OCI-LY3 (cell line): ENCODE results near the gene DHX9.

ENCODE experiments used
- H2AFZ ChIP-seq: fragments of 200-600, 300-600 bp; shearing (Covaris generic); 2 replicates; pipeline ENCODE4 v1.6.0; 2014; ENCODE audit warnings: antibody characterized with exemption, low read depth, low read length
- H3K27ac ChIP-seq: fragments of 200-600, 300-600 bp; sonication (generic); 2 replicates; pipeline ENCODE4 v1.5.1; 2014; ENCODE audit warnings: mild to moderate bottlenecking, low read length, moderate library complexity, mixed read lengths
- H3K27me3 ChIP-seq: fragments of 200-600, 300-600 bp; sonication (generic); 2 replicates; pipeline ENCODE4 v1.6.1; 2014; ENCODE audit warnings: low read depth, low read length, mixed read lengths
- H3K36me3 ChIP-seq: fragments of 200-600, 300-600 bp; sonication (generic); replicated peaks from 2 replicates; pipeline ENCODE3; 2014; ENCODE audit warnings: low read depth, low read length, mixed read lengths
- H3K4me1 ChIP-seq: fragments of 300-600, 200-600 bp; sonication (generic); 2 replicates; pipeline ENCODE4 v1.6.1; 2014; ENCODE audit warnings: low read length, mixed read lengths
- H3K4me2 ChIP-seq: fragments of 200-600, 300-600 bp; sonication (generic); 2 replicates; pipeline ENCODE4 v1.6.1; 2014; ENCODE audit warnings: low read length, mixed read lengths
- H3K4me3 ChIP-seq: fragments of 300-600, 200-600 bp; sonication (generic); 2 replicates; pipeline ENCODE4 v1.5.1; 2014; ENCODE audit warnings: antibody characterized with exemption, mild to moderate bottlenecking, low read length, moderate library complexity
- H3K79me2 ChIP-seq: fragments of 300-600, 200-600 bp; shearing (Covaris generic); 2 replicates; pipeline ENCODE4 v1.6.1; 2014; ENCODE audit warnings: mild to moderate bottlenecking, low read length, mixed read lengths
- H3K9ac ChIP-seq: fragments of 300-600, 200-600 bp; shearing (Covaris generic); 2 replicates; pipeline ENCODE4 v1.6.0; 2014; ENCODE audit warnings: mild to moderate bottlenecking, low read length, moderate library complexity
- H3K9me3 ChIP-seq: fragments of 200-600, 300-600 bp; shearing (Covaris generic); 2 replicates; pipeline ENCODE4 v1.6.1; 2014; ENCODE audit warnings: low read length, mixed read lengths; ENCODE audit not compliant: insufficient read depth
- H4K20me1 ChIP-seq: fragments of 200-600, 300-600 bp; sonication (generic); 2 replicates; pipeline ENCODE4 v1.6.1; 2016; ENCODE audit warnings: low read length, mixed read lengths; ENCODE audit not compliant: insufficient read depth
- CTCF ChIP-seq: fragments of 200-600, 300-600 bp; sonication (generic); IDR thresholded peaks from 2 replicates; pipeline ENCODE4 v1.5.1; 2014; ENCODE audit warnings: antibody characterized with exemption, low read length, low read depth
- EZH2phosphoT487 ChIP-seq: fragments of 200-600 bp; shearing (Covaris generic); IDR thresholded peaks from 2 replicates; pipeline ENCODE4 v1.6.1; 2018; ENCODE audit warnings: antibody characterized with exemption, mixed run types, low read depth

The DHX9 gene

GRCh38 chr1:182794676-182795201 is 44.4 kb upstream of the DHX9 start:
- TF ChIP-seq CTCF (no peak), EZH2phosphoT487 (no peak)
- no peak overlapping the region for H3K4me3 ChIP-seq
- H3K4me1 ChIP-seq: peaks cover 20% of the 10 kb centered on the region
- no peak overlapping the region for H3K9ac ChIP-seq
- no peaks in the 10 kb centered on the region for H3K79me2 ChIP-seq
- H3K27ac ChIP-seq: no peak overlapping the region
- no peak overlapping the region for H3K4me2 ChIP-seq
- H3K36me3 ChIP-seq: peaks cover 3% of the 10 kb centered on the region
- H4K20me1 ChIP-seq: no peaks in the 10 kb centered on the region
- no peaks in the 10 kb centered on the region for H3K9me3 ChIP-seq
- no peak overlapping the region for H2AFZ ChIP-seq
- H3K27me3 ChIP-seq: no peaks in the 10 kb centered on the region

DNA sequence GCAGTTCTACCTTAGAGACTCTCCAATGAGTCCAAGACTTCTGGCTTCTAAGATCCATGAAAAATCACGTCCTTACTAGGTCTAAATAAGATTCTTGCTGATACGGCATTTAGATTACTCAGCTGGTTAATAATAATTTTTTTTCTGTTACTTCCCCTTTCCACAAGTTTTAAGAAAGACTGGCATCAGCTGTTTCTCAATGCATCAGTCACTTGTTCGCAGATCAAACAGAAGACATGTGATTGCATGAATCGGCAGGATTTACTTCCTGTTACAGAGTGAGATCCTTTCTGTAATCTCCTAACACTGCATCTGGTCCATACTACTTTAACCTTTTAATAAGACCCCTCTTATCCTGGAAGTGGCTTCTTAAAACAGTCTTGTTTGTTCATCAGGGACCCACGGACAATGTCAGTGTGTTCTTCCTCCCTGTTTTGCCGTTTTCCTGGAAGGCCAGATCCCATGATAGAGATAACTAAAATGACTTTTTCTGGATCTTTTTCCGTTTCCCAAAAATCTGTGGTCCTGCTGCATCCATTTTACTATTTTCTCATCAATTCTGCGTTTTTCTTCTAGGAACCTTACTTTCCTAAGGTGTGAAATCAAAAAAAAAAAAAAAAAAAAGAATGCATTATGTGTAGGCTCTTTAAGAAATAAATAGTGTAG is 43.5 kb upstream of the DHX9 start:
- H2AFZ ChIP-seq: no peak overlapping the region; the same call in 1 of the 2 replicates

GRCh38 chr1:182802006-182802803 is 36.9 kb upstream of the DHX9 start:
- no peak overlapping the region for H3K9ac ChIP-seq
- H3K4me1 ChIP-seq: no peaks in the 10 kb centered on the region
- H3K79me2 ChIP-seq: no peaks in the 10 kb centered on the region
- TF ChIP-seq CTCF (no peak), EZH2phosphoT487 (no peak)
- no peaks in the 10 kb centered on the region for H3K27me3 ChIP-seq
- no peak overlapping the region for H2AFZ ChIP-seq
- no peaks in the 10 kb centered on the region for H3K9me3 ChIP-seq
- no peak overlapping the region for H3K4me2 ChIP-seq
- H3K4me3 ChIP-seq: no peak overlapping the region
- no peaks in the 10 kb centered on the region for H4K20me1 ChIP-seq
- H3K36me3 ChIP-seq: peaks cover 2% of the 10 kb centered on the region
- H3K27ac ChIP-seq: no peak overlapping the region

More for the DNA sequence above, 43.5 kb upstream of the DHX9 start:
- Histone ChIP-seq H3K4me1 (peaks cover 14% of the 10 kb centered on the region), H3K9ac (no peak overlapping the region), H3K4me2 (peak overlapping the region; percentile 64), H3K27me3 (no peaks in the 10 kb centered on the region), H3K4me3 (peak overlapping the region; percentile 34), H3K9me3 (no peaks in the 10 kb centered on the region), H3K27ac (no peak overlapping the region), H3K79me2 (no peaks in the 10 kb centered on the region), H3K36me3 (peaks cover 3% of the 10 kb centered on the region), H4K20me1 (no peaks in the 10 kb centered on the region)
- TF ChIP-seq EZH2phosphoT487 (no peak), CTCF (no peak)

DNA sequence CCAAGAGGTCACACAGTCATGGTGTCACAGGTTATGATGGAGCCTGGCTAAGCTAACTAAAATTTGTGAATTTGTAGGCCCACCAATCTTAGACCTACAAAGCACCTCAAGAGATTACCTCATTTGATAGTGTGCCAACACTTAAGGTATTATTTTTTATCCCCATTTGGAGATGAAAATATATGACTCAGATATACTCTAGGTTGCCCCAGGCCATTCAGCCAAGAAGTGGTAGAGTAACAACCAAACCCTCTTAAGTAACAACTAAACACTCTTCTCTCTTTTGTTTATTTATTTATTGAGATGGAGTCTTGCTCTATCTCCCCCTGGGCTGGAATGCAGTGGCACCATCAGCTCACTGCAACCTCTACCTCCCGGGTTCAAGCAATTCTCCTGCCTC is 35.3 kb upstream of the DHX9 start:
- H3K4me2 ChIP-seq: no peak overlapping the region
- H3K27ac ChIP-seq: no peak overlapping the region
- H4K20me1 ChIP-seq: no peaks in the 10 kb centered on the region
- H3K27me3 ChIP-seq: no peaks in the 10 kb centered on the region
- no peaks in the 10 kb centered on the region for H3K79me2 ChIP-seq
- no peak overlapping the region for H2AFZ ChIP-seq
- H3K36me3 ChIP-seq: peaks cover 2% of the 10 kb centered on the region
- no peak overlapping the region for H3K9ac ChIP-seq
- no peak overlapping the region for H3K4me3 ChIP-seq
- TF ChIP-seq CTCF (no peak), EZH2phosphoT487 (no peak)
- H3K4me1 ChIP-seq: no peaks in the 10 kb centered on the region
- no peaks in the 10 kb centered on the region for H3K9me3 ChIP-seq
